Common myeloid progenitor, CD34-positive (primary cell): ENCODE measurements around the gene NKAIN4.

Source experiments
- CTCF ChIA-PET: fragments of 350-600 bp; sonication (Branson Sonifier 250); formaldehyde crosslinking; loops from one replicate; lab custom pipeline; 2021; ENCODE audit warnings: antibody characterized with exemption; lab: Charles Lee
- POLR2A ChIA-PET: fragments of 350-600 bp; sonication (Branson Sonifier 250); formaldehyde crosslinking; loops from one replicate; lab custom pipeline; 2021; ENCODE audit warnings: antibody characterized with exemption; lab: Charles Lee
- DNase-seq, 3 donors: peaks; one replicate each; pipeline versions ENCODE4 v3.0.0 to v3.0.0-alpha.2; 2013
- H3K27ac ChIP-seq, 2 experiments: 1 replicate in 1 of 2; 2 replicates in 1 of 2; pipeline ENCODE4 v1.7.0; 2013; ENCODE audit warnings: inconsistent platforms in 2 of 2, low read length in 2 of 2, mild to moderate bottlenecking in 2 of 2, low read depth in 1 of 2, moderate library complexity in 1 of 2; ENCODE audit not compliant: severe bottlenecking in 2 of 2, insufficient read depth in 1 of 2, poor library complexity in 1 of 2
- H3K27me3 ChIP-seq, 5 experiments: replicated peaks in 2 of 5; 1 replicate in 3 of 5; 2 replicates in 2 of 5; pipeline versions ENCODE4 v1.6.1 to v1.7.0; 2013; ENCODE audit warnings: low read length in 4 of 5, mild to moderate bottlenecking in 2 of 5, moderate library complexity in 2 of 5, inconsistent platforms in 1 of 5; ENCODE audit not compliant: insufficient read depth in 5 of 5, control insufficient read depth in 4 of 5
- H3K36me3 ChIP-seq, 4 experiments: 1 replicate in 2 of 4; 2 replicates in 2 of 4; pipeline versions ENCODE4 v1.6.1 to v1.7.0; 2013; ENCODE audit warnings: low read length in 3 of 4, control low read depth in 1 of 4, mild to moderate bottlenecking in 1 of 4; ENCODE audit not compliant: control insufficient read depth in 4 of 4, insufficient read depth in 4 of 4
- H3K4me1 ChIP-seq, 4 experiments: 1 replicate in 3 of 4; 2 replicates in 1 of 4; pipeline versions ENCODE4 v1.6.1 to v1.7.1; 2013; ENCODE audit warnings: low read length in 3 of 4, mild to moderate bottlenecking in 3 of 4, control low read depth in 1 of 4, inconsistent platforms in 1 of 4, moderate library complexity in 1 of 4; ENCODE audit not compliant: control insufficient read depth in 4 of 4, insufficient read depth in 4 of 4; ENCODE audit errors: control extremely low read depth in 1 of 4
- H3K4me3 ChIP-seq, 7 experiments: 1 replicate in 4 of 7; 2 replicates in 3 of 7; pipeline versions ENCODE4 v1.5.1 to v1.7.0; 2013; ENCODE audit warnings: mild to moderate bottlenecking in 7 of 7, low read length in 6 of 7, moderate library complexity in 6 of 7, inconsistent platforms in 2 of 7, low read depth in 2 of 7, control low read depth in 1 of 7; ENCODE audit not compliant: insufficient read depth in 4 of 7, control insufficient read depth in 1 of 7; ENCODE audit errors: extremely low read depth in 1 of 7
- H3K9me3 ChIP-seq, 5 experiments: 1 replicate in 4 of 5; 2 replicates in 1 of 5; pipeline versions ENCODE4 v1.6.1 to v1.7.1; 2013; ENCODE audit warnings: low read length in 4 of 5, mild to moderate bottlenecking in 2 of 5, inconsistent platforms in 1 of 5, low read depth in 1 of 5, moderate library complexity in 1 of 5; ENCODE audit not compliant: control insufficient read depth in 4 of 5, insufficient read depth in 2 of 5; ENCODE audit errors: control extremely low read depth in 1 of 5
- WGBS: methylation state at CpG from one replicate; pipeline ENCODE4 v1.1.5; 2013; ENCODE audit not compliant: insufficient coverage; 5-methylcytosine and 5-hydroxymethylcytosine counted together

The NKAIN4 gene

DNA sequence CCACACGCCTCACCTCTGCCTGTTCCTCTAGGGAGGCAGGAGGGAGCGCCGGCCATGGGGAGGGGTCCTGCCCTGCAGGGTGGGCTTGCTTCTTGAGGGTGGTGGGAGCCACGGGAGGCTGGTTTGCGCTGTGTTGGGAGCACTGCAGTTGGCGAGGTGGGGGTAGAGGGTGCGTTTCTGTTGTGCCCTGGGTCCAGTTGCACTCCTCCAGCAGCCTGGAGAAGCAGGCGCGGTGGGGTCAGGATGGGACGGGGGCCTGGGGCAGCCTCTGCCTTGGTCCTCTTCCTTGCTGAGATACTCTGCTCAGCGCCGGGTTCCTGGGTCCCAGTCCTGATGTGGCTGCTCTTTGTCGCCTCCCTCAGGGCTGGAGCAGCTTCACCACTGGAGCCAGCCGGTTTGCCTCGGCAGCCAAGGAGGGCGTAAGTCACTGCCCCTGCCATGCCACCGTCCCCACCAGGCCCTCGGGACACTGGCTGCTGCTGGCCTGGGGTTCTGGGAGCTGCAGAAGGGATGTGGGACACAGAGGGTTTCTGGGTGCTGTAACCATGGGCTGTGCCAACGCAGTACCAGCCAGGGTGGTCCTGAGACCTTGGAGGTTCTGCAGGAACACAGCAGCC is 26.8 kb upstream of the NKAIN4 start:
- ChIA-PET CTCF (interaction anchor here (0.8 to 3.0 kb wide), 2 partner anchors 53 to 57 kb away, joined by 3 to 15 read pairs; no protein-coding TSS in a partner anchor), POLR2A (no interaction called here)
- WGBS, result 95% methylated on average over 19 of the region's 19 CpGs
- H3K27me3 ChIP-seq, result no peaks in the 10 kb centered on the region
- H3K27ac ChIP-seq, result no peak overlapping the region
- no peak for DNase-seq
- no peaks in the 10 kb centered on the region for H3K4me1 ChIP-seq
- H3K4me3 ChIP-seq, result no peak overlapping the region
- no peaks in the 10 kb centered on the region for H3K9me3 ChIP-seq
- peaks cover 2 to 80% (median 56%) of the 10 kb centered on the region in 4 experiments for H3K36me3 ChIP-seq

GRCh38 chr20:63280371-63280770 is 26.1 kb upstream of the NKAIN4 start:
- DNase-seq, result no peak
- Histone ChIP-seq H3K4me3 (no peak overlapping the region), H3K4me1 (no peaks in the 10 kb centered on the region), H3K27me3 (no peaks in the 10 kb centered on the region), H3K27ac (no peak overlapping the region), H3K9me3 (no peaks in the 10 kb centered on the region), H3K36me3 (peaks cover 2 to 77% (median 54%) of the 10 kb centered on the region in 4 experiments)
- ChIA-PET CTCF (interaction anchor here (0.8 to 3.0 kb wide), 2 partner anchors 52 to 57 kb away, joined by 3 to 15 read pairs; no protein-coding TSS in a partner anchor), POLR2A (no interaction called here)
- 100% methylated on average over 4 of the region's 6 CpGs for WGBS

GRCh38 chr20:63279931-63280330 is 25.7 kb upstream of the NKAIN4 start:
- DNase-seq, result no peak
- Histone ChIP-seq H3K4me3 (no peak overlapping the region), H3K27me3 (no peaks in the 10 kb centered on the region), H3K9me3 (no peaks in the 10 kb centered on the region), H3K4me1 (no peaks in the 10 kb centered on the region), H3K36me3 (peaks cover 2 to 75% (median 53%) of the 10 kb centered on the region in 4 experiments), H3K27ac (no peak overlapping the region)
- POLR2A ChIA-PET, result no interaction called here
- CTCF ChIA-PET, result interaction anchor here (3.0 kb wide), 1 partner anchor 56 kb away, joined by 15 read pairs; no protein-coding TSS in a partner anchor
- WGBS, result 98% methylated on average over 10 of the region's 15 CpGs

DNA sequence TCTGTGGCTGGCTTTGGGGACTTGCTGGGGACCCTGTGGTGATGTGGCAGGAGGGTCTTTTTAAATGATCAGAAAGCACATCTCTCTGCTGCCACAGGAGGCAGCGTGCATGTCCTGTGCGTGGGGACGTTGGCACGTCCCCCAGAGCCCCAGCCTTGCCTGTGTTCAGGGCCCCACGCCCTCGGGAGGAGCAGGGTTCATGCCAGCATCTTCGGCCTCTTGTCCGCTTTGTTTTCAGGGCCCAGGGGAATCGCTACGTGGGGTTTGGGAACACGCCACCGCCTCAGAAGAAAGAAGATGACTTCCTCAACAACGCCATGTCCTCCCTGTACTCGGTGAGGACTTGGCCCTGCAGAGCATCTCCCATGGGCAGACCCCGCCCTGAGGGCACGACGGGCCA is 24.4 kb upstream of the NKAIN4 start:
- no peak for DNase-seq
- WGBS, result 95% methylated on average over 17 of the region's 17 CpGs
- Histone ChIP-seq H3K27ac (no peak overlapping the region), H3K36me3 (peaks cover 2 to 72% (median 51%) of the 10 kb centered on the region in 4 experiments), H3K4me3 (no peak overlapping the region), H3K9me3 (no peaks in the 10 kb centered on the region), H3K27me3 (no peaks in the 10 kb centered on the region), H3K4me1 (peaks cover 0 to 10% (median 7%) of the 10 kb centered on the region in 4 experiments)
- POLR2A ChIA-PET, result no interaction called here
- CTCF ChIA-PET, result interaction anchor here (1.2 kb wide), 1 partner anchor 55 kb away, joined by 3 read pairs; no protein-coding TSS in a partner anchor

DNA sequence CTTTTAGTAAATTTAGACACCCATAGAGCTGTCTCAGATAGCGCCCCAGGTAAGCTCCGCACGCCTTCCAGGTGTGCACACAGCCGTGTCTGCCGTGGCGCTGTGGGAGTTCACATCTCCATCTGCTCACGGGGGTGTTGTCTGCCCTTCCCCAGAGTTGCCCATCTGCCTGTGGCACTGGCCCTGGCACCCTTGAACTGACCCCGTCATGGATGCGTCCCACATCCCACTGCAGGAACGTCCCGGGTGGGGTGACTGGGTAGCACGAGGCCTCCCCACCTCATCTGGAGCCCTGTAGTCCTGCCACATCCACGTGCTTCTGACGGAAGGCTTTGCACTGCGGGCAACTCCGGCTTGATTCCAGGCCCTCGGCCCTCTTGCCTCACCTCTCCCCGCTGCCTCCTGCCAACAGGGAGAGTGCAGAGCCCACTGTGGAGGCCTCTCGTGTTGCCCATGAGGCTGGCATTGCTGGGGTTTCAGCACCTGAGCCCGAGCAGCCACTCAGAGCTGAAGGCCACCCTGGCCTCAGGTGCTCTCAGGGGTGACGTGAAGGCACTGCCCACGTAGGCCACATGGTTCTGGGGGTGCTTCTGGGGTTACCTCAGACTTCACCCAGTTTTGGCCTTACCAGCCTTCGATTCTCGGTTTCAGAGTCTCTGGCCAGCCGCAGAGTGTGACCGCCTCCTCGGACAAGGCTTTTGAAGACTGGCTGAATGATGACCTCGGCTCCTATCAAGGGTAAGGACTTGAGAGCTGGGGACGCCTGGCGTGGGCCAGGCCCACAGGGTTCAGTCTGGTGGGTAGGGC is 23.4 kb upstream of the NKAIN4 start:
- ChIA-PET POLR2A (no interaction called here), CTCF (interaction anchor here (0.9 to 1.5 kb wide), 3 partner anchors 14 to 54 kb away, joined by 3 to 5 read pairs (median 4); no protein-coding TSS in a partner anchor)
- 98% methylated on average over 25 of the region's 30 CpGs for WGBS
- H3K9me3 ChIP-seq, result no peaks in the 10 kb centered on the region
- H3K36me3 ChIP-seq, result peaks cover under 1 to 64% (median 46%) of the 10 kb centered on the region in 4 experiments
- H3K27me3 ChIP-seq, result no peaks in the 10 kb centered on the region
- peaks cover 0 to 16% (median 12%) of the 10 kb centered on the region in 4 experiments for H3K4me1 ChIP-seq
- no peak for DNase-seq
- H3K4me3 ChIP-seq, result no peak overlapping the region
- H3K27ac ChIP-seq, result no peak overlapping the region

GRCh38 chr20:63276956-63277355 is 22.7 kb upstream of the NKAIN4 start:
- Histone ChIP-seq H3K36me3 (peaks cover 0 to 57% (median 42%) of the 10 kb centered on the region in 4 experiments), H3K9me3 (no peaks in the 10 kb centered on the region), H3K4me1 (peaks cover 0 to 17% (median 13%) of the 10 kb centered on the region in 4 experiments), H3K27ac (no peak overlapping the region), H3K4me3 (no peak overlapping the region), H3K27me3 (no peaks in the 10 kb centered on the region)
- WGBS, result 97% methylated on average over 20 of the region's 20 CpGs
- no peak for DNase-seq
- POLR2A ChIA-PET, result no interaction called here
- CTCF ChIA-PET, result interaction anchor here (0.9 to 1.5 kb wide), 2 partner anchors 14 to 53 kb away, joined by 4 to 5 read pairs; no protein-coding TSS in a partner anchor
